Hepatocyte (in vitro differentiated cells): Measurements from ENCODE around the gene AUTS2. TPM values are rescaled to one million over a fixed set of nuclear protein-coding genes. Genes with fewer than 3 reads are reported as not detected.

Experiments
- DNase-seq: peaks from one replicate; pipeline ENCODE4 v3.0.0-alpha.2; 2016; ENCODE audit warnings: low spot score
- H2AFZ ChIP-seq: fragments of 200-600 bp; sonication (generic); 2 replicates; pipeline ENCODE4 v1.6.0; 2016; ENCODE audit warnings: antibody characterized with exemption, mild to moderate bottlenecking
- H3K27ac ChIP-seq: fragments of 200-600 bp; sonication (generic); 2 replicates; pipeline ENCODE4 v1.5.1; 2016; ENCODE audit warnings: mild to moderate bottlenecking
- H3K27me3 ChIP-seq: fragments of 200-600 bp; sonication (generic); 2 replicates; pipeline ENCODE4 v1.6.1; 2016
- H3K36me3 ChIP-seq: fragments of 200-600 bp; sonication (generic); replicated peaks from 2 replicates; pipeline ENCODE4 v1.5.1; 2016; ENCODE audit warnings: low read depth; ENCODE audit not compliant: insufficient read depth
- H3K4me1 ChIP-seq: fragments of 200-600 bp; sonication (generic); 2 replicates; pipeline ENCODE4 v1.5.1; 2016; ENCODE audit warnings: mild to moderate bottlenecking, moderate library complexity; ENCODE audit not compliant: insufficient read depth
- H3K4me2 ChIP-seq: fragments of 200-600 bp; sonication (generic); 2 replicates; pipeline ENCODE4 v1.6.0; 2016
- H3K4me3 ChIP-seq: fragments of 200-600 bp; sonication (generic); 2 replicates; pipeline ENCODE4 v1.5.1; 2016; ENCODE audit warnings: mild to moderate bottlenecking
- H3K79me2 ChIP-seq: fragments of 200-600 bp; sonication (generic); 2 replicates; pipeline ENCODE4 v1.6.0; 2017; ENCODE audit warnings: mild to moderate bottlenecking
- H3K9me2 ChIP-seq: fragments of 200-600 bp; sonication (generic); replicated peaks from 2 replicates; pipeline ENCODE4 v1.6.0; 2017; ENCODE audit warnings: mild to moderate bottlenecking; ENCODE audit not compliant: insufficient read depth
- H3K9me3 ChIP-seq: fragments of 200-600 bp; sonication (generic); 2 replicates; pipeline ENCODE4 v1.5.1; 2016; ENCODE audit warnings: low read depth, mild to moderate bottlenecking
- H4K20me1 ChIP-seq: fragments of 200-600 bp; sonication (generic); 2 replicates; pipeline ENCODE4 v1.6.0; 2016; ENCODE audit warnings: mild to moderate bottlenecking; ENCODE audit not compliant: insufficient read depth, poor library complexity, severe bottlenecking
- EZH2 ChIP-seq: fragments of 200-600 bp; sonication (generic); IDR thresholded peaks from 2 replicates; pipeline ENCODE4 v1.6.1; 2016; ENCODE audit warnings: antibody characterized with exemption, mild to moderate bottlenecking, borderline replicate concordance
- EZH2phosphoT487 ChIP-seq: fragments of 200-600 bp; sonication (generic); IDR thresholded peaks from one replicate; pipeline ENCODE4 v1.6.1; 2018; ENCODE audit warnings: antibody characterized with exemption, mild to moderate bottlenecking, low read depth, moderate library complexity; ENCODE audit not compliant: unreplicated experiment, severe bottlenecking
- whole genome bisulfite sequencing: methylation state at CpG from one replicate; pipeline ENCODE4 v1.1.6; 2016; ENCODE audit warnings: low lambda C conversion rate; ENCODE audit errors: missing lambda C conversion rate; 5-methylcytosine and 5-hydroxymethylcytosine counted together
- polyA plus RNA-seq: library from polyadenylated mRNA; unstranded; fragments of >200 nt; fragmentation: Nextera tagmentation; extraction: Ambion mirVana; gene quantifications from 2 replicates; pipeline ENCODE4 v1.2.1, GENCODE V29; 2016
- total RNA-seq: library from RNA; depleted of rRNA; stranded (reverse); fragments of >200 nt; gene quantifications from 2 replicates; pipeline ENCODE4 v1.2.3, GENCODE V29; 2014
- TF ChIP-seq, protein P1 (sequence below): fragments of 200-600 bp; sonication (generic); IDR thresholded peaks from 2 replicates; pipeline ENCODE4 v1.5.1; 2016; ENCODE audit warnings: antibody characterized with exemption, mild to moderate bottlenecking; ENCODE audit not compliant: poor library complexity

AUTS2 gene
- total and polyA plus RNA-seq, 2 experiments from 2014 or later = 34.4 to 40.9 TPM

DNA sequence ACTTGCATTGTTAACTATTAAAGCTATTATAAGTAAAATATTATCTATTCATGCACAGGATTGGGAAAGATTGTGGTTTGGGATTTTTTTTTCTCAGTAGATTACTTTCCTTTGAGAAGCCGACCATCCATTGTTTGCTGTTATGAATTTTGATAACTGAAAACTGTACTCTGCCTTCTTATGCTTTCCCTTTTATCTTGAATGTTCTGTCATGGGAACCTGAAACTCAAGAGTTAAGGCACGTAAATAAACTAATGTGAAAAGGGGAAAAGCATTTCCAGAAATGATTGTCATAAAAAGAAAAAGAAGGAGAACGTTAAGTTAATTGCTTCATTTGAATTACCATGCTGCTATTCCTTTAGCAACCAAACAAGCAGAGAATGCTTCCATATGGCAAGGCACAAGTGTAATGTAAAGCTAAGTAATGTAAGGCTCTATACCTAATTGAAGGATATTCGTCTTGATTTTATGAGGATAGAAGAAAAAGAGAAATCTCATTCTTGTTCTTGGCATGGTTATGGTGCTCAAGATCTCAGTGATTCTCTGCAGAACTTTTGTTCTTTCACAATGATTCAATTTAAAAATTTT lies 370.8 kb downstream of the AUTS2 start:
- Histone ChIP-seq H3K27me3 (no peaks in the 10 kb centered on the region), H3K36me3 (no peaks in the 10 kb centered on the region), H3K79me2 (peaks cover 2% of the 10 kb centered on the region), H3K9me3 (no peaks in the 10 kb centered on the region), H3K4me2 (peak overlapping the region; percentile 29), H3K4me3 (no peak overlapping the region), H3K9me2 (no peaks in the 10 kb centered on the region), H3K4me1 (peaks cover 8% of the 10 kb centered on the region), H4K20me1 (no peaks in the 10 kb centered on the region), H3K27ac (no peak overlapping the region), H2AFZ (no peak overlapping the region)
- TF ChIP-seq, protein P1, sequence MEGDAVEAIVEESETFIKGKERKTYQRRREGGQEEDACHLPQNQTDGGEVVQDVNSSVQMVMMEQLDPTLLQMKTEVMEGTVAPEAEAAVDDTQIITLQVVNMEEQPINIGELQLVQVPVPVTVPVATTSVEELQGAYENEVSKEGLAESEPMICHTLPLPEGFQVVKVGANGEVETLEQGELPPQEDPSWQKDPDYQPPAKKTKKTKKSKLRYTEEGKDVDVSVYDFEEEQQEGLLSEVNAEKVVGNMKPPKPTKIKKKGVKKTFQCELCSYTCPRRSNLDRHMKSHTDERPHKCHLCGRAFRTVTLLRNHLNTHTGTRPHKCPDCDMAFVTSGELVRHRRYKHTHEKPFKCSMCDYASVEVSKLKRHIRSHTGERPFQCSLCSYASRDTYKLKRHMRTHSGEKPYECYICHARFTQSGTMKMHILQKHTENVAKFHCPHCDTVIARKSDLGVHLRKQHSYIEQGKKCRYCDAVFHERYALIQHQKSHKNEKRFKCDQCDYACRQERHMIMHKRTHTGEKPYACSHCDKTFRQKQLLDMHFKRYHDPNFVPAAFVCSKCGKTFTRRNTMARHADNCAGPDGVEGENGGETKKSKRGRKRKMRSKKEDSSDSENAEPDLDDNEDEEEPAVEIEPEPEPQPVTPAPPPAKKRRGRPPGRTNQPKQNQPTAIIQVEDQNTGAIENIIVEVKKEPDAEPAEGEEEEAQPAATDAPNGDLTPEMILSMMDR = no peak
- TF ChIP-seq EZH2phosphoT487 (no peak), EZH2 (no peak)
- 58% methylated on average over 4 of the region's 4 CpGs for WGBS
- DNase-seq = no peak

DNA sequence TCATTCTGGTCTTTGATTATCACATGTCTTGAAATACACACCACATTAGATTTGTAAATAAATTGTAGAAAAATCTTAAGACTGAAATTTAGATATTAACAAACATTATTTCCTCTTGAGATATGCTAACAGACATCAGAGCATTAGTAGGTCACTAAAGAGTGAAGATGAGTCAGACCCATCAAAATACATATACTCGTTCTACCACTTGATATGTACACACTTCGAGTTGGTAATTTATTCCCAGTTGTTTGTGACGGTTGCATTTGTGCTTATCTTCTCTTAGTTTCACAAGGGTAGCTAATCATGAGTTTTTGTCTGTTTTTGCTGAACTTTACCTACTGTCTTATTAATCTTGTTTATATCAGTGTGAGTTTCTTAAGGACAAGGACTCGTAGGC lies 383.4 kb downstream of the AUTS2 start:
- no peaks in the 10 kb centered on the region for H3K36me3 ChIP-seq
- no peaks in the 10 kb centered on the region for H3K4me1 ChIP-seq
- H4K20me1 ChIP-seq = no peaks in the 10 kb centered on the region
- no peak for TF ChIP-seq EZH2
- TF ChIP-seq EZH2phosphoT487 = no peak
- TF ChIP-seq, protein P1 = no peak
- DNase-seq = no peak
- H3K4me3 ChIP-seq = no peak overlapping the region
- H3K27ac ChIP-seq = no peak overlapping the region
- no peaks in the 10 kb centered on the region for H3K27me3 ChIP-seq
- no peak overlapping the region for H3K4me2 ChIP-seq
- 78% methylated on average over 4 of the region's 4 CpGs for WGBS
- H2AFZ ChIP-seq = no peak overlapping the region
- peaks cover 3% of the 10 kb centered on the region for H3K79me2 ChIP-seq
- no peaks in the 10 kb centered on the region for H3K9me2 ChIP-seq
- peaks cover 6% of the 10 kb centered on the region for H3K9me3 ChIP-seq

DNA sequence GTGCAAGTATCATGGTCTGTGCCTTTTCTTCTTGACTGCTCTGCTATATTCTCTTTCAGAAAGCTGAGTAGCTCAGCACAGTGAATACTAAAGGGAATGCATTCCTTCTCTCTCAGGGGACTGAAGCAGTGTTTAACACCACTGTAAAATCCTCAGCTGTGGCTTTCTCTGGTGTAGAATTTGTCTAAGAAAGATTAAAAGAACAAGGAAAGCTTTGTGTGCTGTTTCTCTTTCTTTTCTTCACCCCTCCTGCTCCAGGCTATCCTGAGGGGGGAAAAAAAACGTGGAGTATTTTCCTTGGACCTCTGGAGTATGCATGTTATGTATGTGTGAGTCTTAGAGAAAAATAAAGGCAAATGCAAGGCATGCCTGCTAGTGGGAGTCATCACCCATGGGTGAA lies 383.9 kb downstream of the AUTS2 start:
- Histone ChIP-seq H4K20me1 (no peaks in the 10 kb centered on the region), H3K27ac (no peak overlapping the region), H3K9me2 (no peaks in the 10 kb centered on the region), H3K4me2 (no peak overlapping the region), H3K4me1 (no peaks in the 10 kb centered on the region), H3K79me2 (peaks cover 3% of the 10 kb centered on the region), H3K27me3 (no peaks in the 10 kb centered on the region), H3K9me3 (peaks cover 3% of the 10 kb centered on the region), H3K36me3 (no peaks in the 10 kb centered on the region), H2AFZ (no peak overlapping the region), H3K4me3 (no peak overlapping the region)
- TF ChIP-seq EZH2 (no peak), EZH2phosphoT487 (no peak)
- TF ChIP-seq, protein P1 = no peak
- 25% methylated on average over 1 of the region's 1 CpG for WGBS
- no peak for DNase-seq

DNA sequence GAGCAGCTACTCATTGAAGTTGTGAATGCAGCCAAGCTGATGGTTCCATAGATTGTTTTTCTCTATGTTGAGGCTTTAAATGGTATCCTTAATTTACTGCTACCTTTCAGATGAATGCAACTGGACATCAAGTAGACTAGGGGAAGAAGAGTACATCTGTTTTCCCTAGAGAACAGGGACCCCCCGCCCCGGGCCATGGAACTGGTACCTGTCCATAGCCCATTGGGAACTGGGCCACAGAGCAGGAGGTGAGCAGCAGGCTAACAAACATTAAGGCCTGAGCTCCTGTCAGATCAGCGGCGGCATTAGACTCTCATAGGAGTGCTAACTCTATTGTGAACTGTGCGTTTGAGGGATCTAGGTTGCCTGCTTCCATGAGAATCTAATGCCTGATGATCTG lies 391.3 kb downstream of the AUTS2 start:
- Histone ChIP-seq H3K79me2 (peaks cover 3% of the 10 kb centered on the region), H3K4me3 (no peak overlapping the region), H2AFZ (no peak overlapping the region), H3K4me2 (no peak overlapping the region), H4K20me1 (no peaks in the 10 kb centered on the region), H3K4me1 (no peaks in the 10 kb centered on the region), H3K27me3 (no peaks in the 10 kb centered on the region), H3K27ac (no peak overlapping the region), H3K9me3 (no peaks in the 10 kb centered on the region), H3K9me2 (no peaks in the 10 kb centered on the region), H3K36me3 (no peaks in the 10 kb centered on the region)
- TF ChIP-seq EZH2phosphoT487 = no peak
- TF ChIP-seq, protein P1 = no peak
- TF ChIP-seq EZH2 = no peak
- no peak for DNase-seq
- WGBS = 98% methylated on average over 5 of the region's 5 CpGs
